ENCODE results near the gene FUT9.

Gene FUT9

GRCh38 chr6:96101564-96101963 is 85.8 kb downstream of the FUT9 start:
- CTCF ChIA-PET = no interaction called here
- no peak overlapping the region for H3K4me3 ChIP-seq (ENCODE audit: low read depth, low read length)
- POLR2A ChIA-PET = no interaction called here
- no peak for DNase-seq (ENCODE audit: low read depth, low spot score)
- TF ChIP-seq CTCF (IDR thresholded peaks at IDR 0.05; ENCODE audit: insufficient read depth, low read length, missing control alignments) = no peak

- ChIA-PET CTCF (no interaction called here), POLR2A (no interaction called here)
- H3K4me3 ChIP-seq (ENCODE audit: low read depth, low read length) = no peak overlapping the region
- no peak for DNase-seq (ENCODE audit: low read depth, low spot score)
- TF ChIP-seq CTCF (IDR thresholded peaks at IDR 0.05; ENCODE audit: insufficient read depth, low read length, missing control alignments) = no peak
Observed at GRCh38 chr6:96104910-96105309, 89.1 kb downstream of the FUT9 start.

- DNase-seq (ENCODE audit: low read depth, low spot score) = no peak
- CTCF ChIA-PET = no interaction called here
- POLR2A ChIA-PET = no interaction called here
- no peak for TF ChIP-seq CTCF (IDR thresholded peaks at IDR 0.05; ENCODE audit: insufficient read depth, low read length, missing control alignments)
- H3K4me3 ChIP-seq (ENCODE audit: low read depth, low read length) = no peak overlapping the region
Observed at GRCh38 chr6:96110878-96111277, 95.1 kb downstream of the FUT9 start.

- no peak for TF ChIP-seq CTCF (IDR thresholded peaks at IDR 0.05; ENCODE audit: insufficient read depth, low read length, missing control alignments)
- ChIA-PET CTCF (no interaction called here), POLR2A (no interaction called here)
- H3K4me3 ChIP-seq (ENCODE audit: low read depth, low read length) = no peak overlapping the region
- DNase-seq (ENCODE audit: low read depth, low spot score) = no peak
Observed at GRCh38 chr6:96116674-96117073, 100.9 kb downstream of the FUT9 start.

- no peak for TF ChIP-seq CTCF (IDR thresholded peaks at IDR 0.05; ENCODE audit: insufficient read depth, low read length, missing control alignments)
- ChIA-PET CTCF (no interaction called here), POLR2A (no interaction called here)
- no peak for DNase-seq (ENCODE audit: low read depth, low spot score)
- no peak overlapping the region for H3K4me3 ChIP-seq (ENCODE audit: low read depth, low read length)
Observed at GRCh38 chr6:96124778-96125177, 109.0 kb downstream of the FUT9 start.

GRCh38 chr6:96138406-96138805 is 122.6 kb downstream of the FUT9 start:
- CTCF ChIA-PET = no interaction called here
- no peak for TF ChIP-seq CTCF (IDR thresholded peaks at IDR 0.05; ENCODE audit: insufficient read depth, low read length, missing control alignments)
- no peak overlapping the region for H3K4me3 ChIP-seq (ENCODE audit: low read depth, low read length)
- DNase-seq (ENCODE audit: low read depth, low spot score) = no peak
- POLR2A ChIA-PET = no interaction called here

Measured in AG04449 (cell line).